ENCODE results near the gene SLC9A9. TPM values are rescaled to one million over a fixed set of nuclear protein-coding genes. Genes with fewer than 3 reads are reported as not detected.

Gene SLC9A9
- total RNA-seq, 2 donors from 2014 or later: 1.3 to 3.7 TPM

- no peak overlapping the region for H3K9ac ChIP-seq (ENCODE audit: extremely low read depth, low read length, poor library complexity, severe bottlenecking)
- peaks cover 3% of the 10 kb centered on the region for H3K4me1 ChIP-seq (ENCODE audit: control insufficient read depth, insufficient read depth, low read length)
- Mint-ChIP-seq H3K4me3 (no peak overlapping the region), H3K9me3 (no peaks in the 10 kb centered on the region), H3K27ac (no peak overlapping the region), H3K36me3 (ENCODE audit: low read depth) (no peaks in the 10 kb centered on the region), H3K27me3 (ENCODE audit: insufficient read depth) (no peaks in the 10 kb centered on the region), H3K4me1 (peaks cover 3% of the 10 kb centered on the region)
- 100% methylated on average over 1 of the region's 1 CpG; no CpG with 5 or more reads in 1 of the 2 experiments for WGBS, 2 experiments (ENCODE audit: insufficient coverage in 1 of 2, insufficient read length in 1 of 2)
- H3K36me3 ChIP-seq (ENCODE audit: control insufficient read depth, insufficient read depth, low read length): no peaks in the 10 kb centered on the region
- no peaks in the 10 kb centered on the region for H3K27me3 ChIP-seq (ENCODE audit: control insufficient read depth, insufficient read depth, low read length, poor library complexity, severe bottlenecking)
- H3K9me3 ChIP-seq (ENCODE audit: control insufficient read depth, low read length): no peaks in the 10 kb centered on the region
- no peak overlapping the region for H3K27ac ChIP-seq (ENCODE audit: low read depth, low read length)
- no peak for DNase-seq
- TF ChIP-seq CTCF (conservative IDR thresholded peaks at IDR 0.05): no peak
- H3K4me3 ChIP-seq (ENCODE audit: low read length): no peak overlapping the region
These were observed 263.8 kb downstream of the SLC9A9 start for GRCh38 chr3:143584474-143584873.

GRCh38 chr3:143581972-143582722 lies 266.1 kb downstream of the SLC9A9 start:
- Histone ChIP-seq H3K27ac (ENCODE audit: low read depth, low read length) (no peak overlapping the region), H3K27me3 (ENCODE audit: control insufficient read depth, insufficient read depth, low read length, poor library complexity, severe bottlenecking) (no peaks in the 10 kb centered on the region), H3K9ac (ENCODE audit: extremely low read depth, low read length, poor library complexity, severe bottlenecking) (no peak overlapping the region), H3K36me3 (ENCODE audit: control insufficient read depth, insufficient read depth, low read length) (no peaks in the 10 kb centered on the region), H3K4me3 (ENCODE audit: low read length) (no peak overlapping the region), H3K4me1 (ENCODE audit: control insufficient read depth, insufficient read depth, low read length) (peaks cover 3% of the 10 kb centered on the region), H3K9me3 (ENCODE audit: control insufficient read depth, low read length) (no peaks in the 10 kb centered on the region)
- no peaks in the 10 kb centered on the region for H3K36me3 Mint-ChIP-seq (ENCODE audit: low read depth)
- WGBS, 2 experiments (ENCODE audit: insufficient coverage in 1 of 2, insufficient read length in 1 of 2): 93 to 94% methylated on average over 5 to 6 of the region's 6 CpGs
- H3K27ac Mint-ChIP-seq: no peak overlapping the region
- no peak for DNase-seq
- TF ChIP-seq CTCF (conservative IDR thresholded peaks at IDR 0.05): no peak
- no peak overlapping the region for H3K4me3 Mint-ChIP-seq
- peaks cover 3% of the 10 kb centered on the region for H3K4me1 Mint-ChIP-seq
- H3K27me3 Mint-ChIP-seq (ENCODE audit: insufficient read depth): no peaks in the 10 kb centered on the region
- no peaks in the 10 kb centered on the region for H3K9me3 Mint-ChIP-seq

- no peak overlapping the region for H3K27ac Mint-ChIP-seq
- no peak overlapping the region for H3K9ac ChIP-seq (ENCODE audit: extremely low read depth, low read length, poor library complexity, severe bottlenecking)
- no peaks in the 10 kb centered on the region for H3K9me3 Mint-ChIP-seq
- WGBS, 2 experiments (ENCODE audit: insufficient coverage in 1 of 2, insufficient read length in 1 of 2): 83 to 91% methylated on average over 1 to 2 of the region's 2 CpGs
- H3K4me1 ChIP-seq (ENCODE audit: control insufficient read depth, insufficient read depth, low read length): peaks cover 3% of the 10 kb centered on the region
- H3K4me3 Mint-ChIP-seq: no peak overlapping the region
- TF ChIP-seq CTCF (conservative IDR thresholded peaks at IDR 0.05): no peak
- no peak for DNase-seq
- peaks cover 6% of the 10 kb centered on the region for H3K4me1 Mint-ChIP-seq
- no peaks in the 10 kb centered on the region for H3K36me3 Mint-ChIP-seq (ENCODE audit: low read depth)
- no peak overlapping the region for H3K27ac ChIP-seq (ENCODE audit: low read depth, low read length)
- H3K27me3 ChIP-seq (ENCODE audit: control insufficient read depth, insufficient read depth, low read length, poor library complexity, severe bottlenecking): no peaks in the 10 kb centered on the region
- no peaks in the 10 kb centered on the region for H3K36me3 ChIP-seq (ENCODE audit: control insufficient read depth, insufficient read depth, low read length)
- no peaks in the 10 kb centered on the region for H3K9me3 ChIP-seq (ENCODE audit: control insufficient read depth, low read length)
- no peak overlapping the region for H3K4me3 ChIP-seq (ENCODE audit: low read length)
- H3K27me3 Mint-ChIP-seq (ENCODE audit: insufficient read depth): no peaks in the 10 kb centered on the region
These were observed 269.3 kb downstream of the SLC9A9 start for GRCh38 chr3:143578810-143579435.
